Measurements from ENCODE around the gene CARS1. TPM values are rescaled to one million over a fixed set of nuclear protein-coding genes. Genes with fewer than 3 reads are reported as not detected.

CARS1 gene
- total and polyA plus RNA-seq, 9 of the 15 experiments (the other 6 are each of a cell fraction or from before 2014, with no cell fraction given): 14.4 to 106 (median 73.6) TPM

DNA sequence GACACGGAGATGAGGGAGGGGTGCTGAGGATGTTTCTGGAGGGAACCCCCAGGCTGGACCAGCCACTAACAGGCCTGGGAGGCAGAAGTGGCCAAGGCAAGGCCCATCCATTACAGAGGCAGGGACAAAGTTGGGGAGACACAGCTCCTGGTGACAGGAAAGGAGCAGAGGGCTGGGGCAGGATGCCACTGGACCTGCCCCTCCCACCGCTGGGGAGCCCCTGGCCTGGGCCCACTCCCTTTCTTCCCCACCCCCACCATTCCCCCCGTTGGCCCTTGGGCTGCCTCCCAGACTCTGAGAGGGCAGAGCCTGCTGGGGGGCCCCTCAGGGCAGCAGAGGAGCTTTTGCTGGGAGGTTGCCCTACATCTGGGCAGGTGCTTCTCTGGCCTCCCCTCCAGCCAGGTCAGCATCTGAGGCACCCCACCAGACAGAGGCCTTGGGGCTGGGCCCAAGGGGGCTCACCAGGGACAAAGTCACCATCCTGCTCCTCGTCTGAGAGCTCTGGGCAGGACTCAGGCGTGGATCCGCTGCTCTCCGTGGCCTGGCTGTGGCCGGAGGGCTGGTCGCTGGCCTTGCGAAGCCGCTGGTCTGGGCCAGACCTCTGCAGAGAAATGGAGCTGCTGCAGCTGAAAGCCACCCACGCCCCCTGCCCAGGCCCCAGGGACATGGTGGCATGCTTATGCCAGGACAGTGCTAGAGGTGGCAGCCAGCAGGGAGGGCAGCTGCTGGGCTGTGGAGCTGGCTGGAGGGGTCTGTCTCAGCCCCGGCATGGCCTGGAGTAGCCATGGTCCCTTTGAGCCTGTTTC is 33.1 kb upstream of the CARS1 start:
- 64% methylated on average over 13 of the region's 13 CpGs for WGBS (ENCODE audit: insufficient coverage, low coverage, missing lambda C conversion rate)

More for the DNA sequence above, 33.1 kb upstream of the CARS1 start:
- Histone ChIP-seq H3K9me1 (ENCODE audit: control insufficient read depth, insufficient read depth, low read length) (no peaks in the 10 kb centered on the region), H4K20me1 (replicated peaks; ENCODE audit: control insufficient read depth, insufficient read depth, low read length) (peaks cover 10% of the 10 kb centered on the region; the same call in 1 of the 2 replicates), H3K79me2 (ENCODE audit: control insufficient read depth, insufficient read depth, low read length) (no peaks in the 10 kb centered on the region), H2AFZ (ENCODE audit: low read depth, low read length) (no peak overlapping the region), H3K4me2 (ENCODE audit: insufficient read depth, low read length) (no peak overlapping the region), H3K27me3 (ENCODE audit: control insufficient read depth in 2 of 2, insufficient read depth in 2 of 2, low read length in 2 of 2) (peaks cover 0 to 3% of the 10 kb centered on the region in 2 experiments; a peak in 2 of 5 replicates), H3K4me3 (no peak overlapping the region), H3K36me3 (ENCODE audit: control insufficient read depth, insufficient read depth, low read length) (no peaks in the 10 kb centered on the region), H3K4me1 (replicated peaks in 1 of 2; ENCODE audit: control insufficient read depth in 2 of 2, insufficient read depth in 2 of 2, low read length in 2 of 2) (peaks cover 0 to 60% of the 10 kb centered on the region in 2 experiments; a peak in 2 of 5 replicates), H3K9me3 (replicated peaks; ENCODE audit: control insufficient read depth, insufficient read depth, low read depth, low read length) (no peaks in the 10 kb centered on the region), H3K27ac (ENCODE audit: extremely low read depth, low read depth, low read length) (no peak overlapping the region), H3K9ac (ENCODE audit: insufficient read depth in 1 of 2, low read depth in 2 of 2, low read length in 2 of 2) (0 out of 4 replicates have a peak overlapping the region, but pooled peaks of 1 of the 2 experiments have one; percentile 1)
- in situ Hi-C loops (cut with MboI): loop anchor here (5.0 kb wide), 1 partner anchor 48 kb away; no protein-coding TSS in a partner anchor
- POLR2A ChIA-PET: interaction anchor here (0.6 to 2.0 kb wide), 5 partner anchors 20 to 161 kb away, joined by 3 to 10 read pairs (median 3); partner anchors contain the start of gene PHLDA2
- no peak for FAIRE-seq
- CTCF ChIA-PET (ENCODE audit: low intra/inter-chr PET ratio): interaction anchor here (1.3 to 4.1 kb wide), 2 partner anchors 52 to 557 kb away, joined by 4 to 68 read pairs; no protein-coding TSS in a partner anchor
- intact Hi-C loops (cut with micrococcal nuclease): loop anchor here (10.0 kb wide), 1 partner anchor 195 kb away; no protein-coding TSS in a partner anchor
- BruUV-seq (replicated peaks): no TSS peak
- TF ChIP-seq MECOM (CRISPR knock-in tag; IDR thresholded peaks at IDR 0.05) (no peak), MEF2A (IDR thresholded peaks at IDR 0.05; ENCODE audit: control insufficient read depth, low read depth, low read length) (no peak), XRCC5 (IDR thresholded peaks at IDR 0.05; ENCODE audit: low read depth, low read length) (no peak), BDP1 (IDR thresholded peaks at IDR 0.05; ENCODE audit: insufficient read depth, insufficient read length) (no peak), TRIM24 (IDR thresholded peaks at IDR 0.05) (no peak), MEIS2 (IDR thresholded peaks at IDR 0.05; ENCODE audit: partially characterized antibody) (no peak), EGR1 (conservative IDR thresholded peaks at IDR 0.05) (no peak), HDGF (IDR thresholded peaks at IDR 0.05) (no peak)
- DNase-seq (ENCODE audit: extremely low read depth in 1 of 4, low spot score in 3 of 4): no peak
- no peak for ATAC-seq
